H1 (cell line): ENCODE measurements around the gene RNF220. TPM values are rescaled to one million over a fixed set of nuclear protein-coding genes. Genes with fewer than 3 reads are reported as not detected.

Experiments
- CBX5 ChIP-seq: fragments of 300-800, 300-1000 bp; sonication (generic); IDR thresholded peaks from 2 replicates; pipeline ENCODE4 v1.7.1; 2016; ENCODE audit warnings: antibody characterized with exemption, low read length, low read depth
- CEBPB ChIP-seq: IDR thresholded peaks from 2 replicates; pipeline ENCODE4 v1.6.1; 2012; ENCODE audit warnings: low read depth, low read length
- CHD1 ChIP-seq: IDR thresholded peaks from 2 replicates; pipeline ENCODE4 v1.6.1; 2012; ENCODE audit warnings: low read depth, low read length, improper control_type of control experiment
- CTBP2 ChIP-seq: IDR thresholded peaks from 2 replicates; pipeline ENCODE4 v1.7.0; 2011; ENCODE audit warnings: borderline replicate concordance, mild to moderate bottlenecking, moderate library complexity, mixed read lengths, low read length; ENCODE audit not compliant: insufficient read depth, insufficient read length
- EP300 ChIP-seq, 2 experiments: IDR thresholded peaks; 1 replicate in 1 of 2; 2 replicates in 1 of 2; pipeline ENCODE4 v1.6.1; 2011 to 2012; ENCODE audit warnings: low read depth in 2 of 2, low read length in 2 of 2, mild to moderate bottlenecking in 2 of 2, borderline replicate concordance in 1 of 2, inconsistent platforms in 1 of 2, moderate library complexity in 1 of 2
- GABPA ChIP-seq: IDR thresholded peaks from 2 replicates; pipeline ENCODE4 v1.6.1; 2011; ENCODE audit warnings: mild to moderate bottlenecking, low read length, moderate library complexity, borderline replicate concordance; ENCODE audit not compliant: insufficient read depth
- GTF2F1 ChIP-seq: IDR thresholded peaks from 2 replicates; pipeline ENCODE4 v1.6.1; 2012; ENCODE audit warnings: low read depth, low read length, improper control_type of control experiment, borderline replicate concordance
- JUND ChIP-seq: IDR thresholded peaks from 2 replicates; pipeline ENCODE4 v1.6.1; 2011; ENCODE audit warnings: mild to moderate bottlenecking, improper control_type of control experiment, low read length
- KDM4A ChIP-seq: IDR thresholded peaks from one replicate; pipeline ENCODE4 v1.7.1; 2012; ENCODE audit warnings: low read depth, mild to moderate bottlenecking, moderate library complexity, low read length, inconsistent platforms; ENCODE audit not compliant: severe bottlenecking
- KDM5A ChIP-seq: fragments of 200-600 bp; IDR thresholded peaks from 2 replicates; pipeline ENCODE4 v1.7.1; 2012; ENCODE audit warnings: mild to moderate bottlenecking, low read length, inconsistent platforms, mixed read lengths
- MAFK ChIP-seq: IDR thresholded peaks from 2 replicates; pipeline ENCODE4 v1.6.1; 2012; ENCODE audit warnings: low read depth, mild to moderate bottlenecking, improper control_type of control experiment, low read length
- PHF8 ChIP-seq: fragments of 200-600 bp; sonication (generic); conservative IDR thresholded peaks from 2 replicates; pipeline ENCODE4 v1.7.1; 2012; ENCODE audit warnings: low read depth, mild to moderate bottlenecking, inconsistent platforms, low read length, moderate library complexity
- POLR2AphosphoS5 ChIP-seq: IDR thresholded peaks from 2 replicates; pipeline ENCODE4 v1.6.1; 2011; ENCODE audit warnings: low read depth, low read length
- RFX5 ChIP-seq: IDR thresholded peaks from 2 replicates; pipeline ENCODE4 v1.6.1; 2011; ENCODE audit warnings: low read depth, low read length, improper control_type of control experiment, borderline replicate concordance
- RNF2 ChIP-seq: fragments of 200-900, 300-1000 bp; sonication (generic); IDR thresholded peaks from 2 replicates; pipeline ENCODE4 v1.7.1; 2016; ENCODE audit warnings: borderline replicate concordance, low read depth, mild to moderate bottlenecking, antibody characterized with exemption, low read length; ENCODE audit not compliant: poor library complexity, severe bottlenecking; ENCODE audit errors: missing control alignments
- RXRA ChIP-seq: IDR thresholded peaks from 2 replicates; pipeline ENCODE4 v1.6.1; 2011; ENCODE audit warnings: low read depth, mild to moderate bottlenecking, low read length, moderate library complexity; ENCODE audit not compliant: insufficient read depth
- SIX5 ChIP-seq: IDR thresholded peaks from 2 replicates; pipeline ENCODE4 v1.6.1; 2011; ENCODE audit warnings: mild to moderate bottlenecking, low read depth, low read length
- SRF ChIP-seq: IDR thresholded peaks from 2 replicates; pipeline ENCODE4 v1.6.1; 2011; ENCODE audit warnings: mild to moderate bottlenecking, low read depth, low read length, moderate library complexity
- SUZ12 ChIP-seq: fragments of 200-600 bp; sonication (generic); IDR thresholded peaks from 2 replicates; pipeline ENCODE4 v1.6.1; 2012; ENCODE audit warnings: mild to moderate bottlenecking, inconsistent platforms, low read length, moderate library complexity, mixed read lengths
- TEAD4 ChIP-seq: IDR thresholded peaks from 2 replicates; pipeline ENCODE4 v1.6.1; 2012; ENCODE audit warnings: low read depth, low read length, inconsistent platforms, mixed read lengths
- YY1 ChIP-seq: IDR thresholded peaks from 2 replicates; pipeline ENCODE4 v1.6.1; 2011; ENCODE audit warnings: low read depth, mild to moderate bottlenecking, low read length
- polyA plus RNA-seq, 7 experiments: library from polyadenylated mRNA; depleted of rRNA in 3 of 7; stranded (reverse) in 5 of 7; unstranded in 2 of 7; fragments of >200 nt in 5 of 7; fragments of 200-250 nt in 2 of 7; gene quantifications; 1 replicate in 5 of 7; 2 replicates in 1 of 7; 4 replicates in 1 of 7; pipeline versions ENCODE4 v1.2.1 to v1.2.3, GENCODE V29; 2011 to 2013; ENCODE audit warnings: missing spikeins in 2 of 7, mixed read lengths in 2 of 7
- total RNA-seq: library from RNA; stranded (reverse); fragmentation: NEBNext Ultra II Directional; extraction: Animal tissue kit (Norgen Biotek cat#: 25700); gene quantifications from 2 replicates; pipeline ENCODE4 v1.2.1, GENCODE V29; 2021
- TF ChIP-seq, protein P1 (sequence below): IDR thresholded peaks from 2 replicates; pipeline ENCODE4 v1.6.1; 2012; ENCODE audit warnings: inconsistent platforms
- TF ChIP-seq, protein P2 (sequence below): IDR thresholded peaks from 2 replicates; pipeline ENCODE4 v1.6.1; 2012; ENCODE audit warnings: inconsistent platforms

RNF220 gene
- total and polyA plus RNA-seq, 2 of the 8 experiments (the other 6 are each of a cell fraction or from before 2014, with no cell fraction given) = 123 to 160 TPM

DNA sequence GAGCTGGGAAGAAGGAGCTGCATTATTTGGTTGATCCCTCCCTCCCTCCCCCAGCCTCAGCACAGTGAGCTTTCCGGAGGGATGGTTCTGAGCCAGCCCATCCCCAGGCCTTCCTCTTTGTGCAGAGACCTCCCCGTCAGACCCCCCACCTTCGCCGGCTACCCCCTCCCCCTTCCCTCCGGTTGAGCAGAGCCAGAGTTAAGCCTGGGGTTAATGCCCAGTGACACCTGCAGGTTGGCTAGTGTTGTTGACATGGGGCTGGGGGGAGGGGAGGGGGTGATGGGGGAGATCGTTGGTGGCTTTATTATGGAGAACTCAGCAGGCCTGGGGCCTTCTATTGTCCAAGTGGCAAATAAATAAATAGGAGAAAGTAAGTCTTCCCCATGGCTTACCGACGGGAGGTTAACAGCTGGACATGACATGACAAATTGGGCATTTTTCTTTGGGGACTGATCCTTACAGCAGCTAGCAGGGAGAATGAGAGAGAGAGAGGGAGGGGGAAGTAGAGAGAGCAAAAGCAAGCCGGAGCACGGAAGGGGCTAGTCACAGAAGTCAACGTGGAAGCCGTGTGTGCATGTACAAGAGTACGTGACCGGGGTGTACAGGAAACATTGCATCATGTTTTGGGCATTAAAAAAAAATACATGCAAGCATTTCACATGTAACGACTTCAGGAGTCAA is 138.1 kb downstream of the RNF220 start (continued):
- TF ChIP-seq CBX5 (no peak), GABPA (no peak), RFX5 (no peak), JUND (peak; percentile 48; the same call in 1 of the 2 replicates), SRF (no peak), CHD1 (no peak), RXRA (no peak), RNF2 (no peak), GTF2F1 (no peak), PHF8 (no peak), MAFK (peak; percentile 75), POLR2AphosphoS5 (no peak; the same call in 1 of the 2 replicates), SUZ12 (peak; percentile 50; the same call in 1 of the 2 replicates), CEBPB (no peak; the same call in 1 of the 2 replicates), KDM5A (no peak), EP300 (IDR thresholded peaks at IDR 0.05; ENCODE audit: borderline replicate concordance in 1 of 2, low read depth in 2 of 2, low read length in 2 of 2) (peak in 1 of 2 experiments; percentile 90; a peak in 1 of 3 replicates), YY1 (no peak), SIX5 (no peak), KDM4A (no peak), TEAD4 (no peak; the same call in none of the 2 replicates), CTBP2 (no peak)
- TF ChIP-seq, protein P1, sequence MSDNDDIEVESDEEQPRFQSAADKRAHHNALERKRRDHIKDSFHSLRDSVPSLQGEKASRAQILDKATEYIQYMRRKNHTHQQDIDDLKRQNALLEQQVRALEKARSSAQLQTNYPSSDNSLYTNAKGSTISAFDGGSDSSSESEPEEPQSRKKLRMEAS = peak; percentile 14; the same call in 1 of the 2 replicates
- TF ChIP-seq, protein P2, sequence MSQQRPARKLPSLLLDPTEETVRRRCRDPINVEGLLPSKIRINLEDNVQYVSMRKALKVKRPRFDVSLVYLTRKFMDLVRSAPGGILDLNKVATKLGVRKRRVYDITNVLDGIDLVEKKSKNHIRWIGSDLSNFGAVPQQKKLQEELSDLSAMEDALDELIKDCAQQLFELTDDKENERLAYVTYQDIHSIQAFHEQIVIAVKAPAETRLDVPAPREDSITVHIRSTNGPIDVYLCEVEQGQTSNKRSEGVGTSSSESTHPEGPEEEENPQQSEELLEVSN = no peak; the same call in 1 of the 2 replicates
